Hepatocyte (in vitro differentiated cells): ENCODE data around the gene PIAS1.

Experiments used
- CTCF ChIP-seq: fragments of 200-600 bp; sonication (generic); IDR thresholded peaks from 2 replicates; pipeline ENCODE4 v1.5.1; 2016; ENCODE audit warnings: antibody characterized with exemption, mild to moderate bottlenecking; ENCODE audit not compliant: poor library complexity
- EZH2 ChIP-seq: fragments of 200-600 bp; sonication (generic); IDR thresholded peaks from 2 replicates; pipeline ENCODE4 v1.6.1; 2016; ENCODE audit warnings: antibody characterized with exemption, mild to moderate bottlenecking, borderline replicate concordance
- EZH2phosphoT487 ChIP-seq: fragments of 200-600 bp; sonication (generic); IDR thresholded peaks from one replicate; pipeline ENCODE4 v1.6.1; 2018; ENCODE audit warnings: antibody characterized with exemption, mild to moderate bottlenecking, low read depth, moderate library complexity; ENCODE audit not compliant: unreplicated experiment, severe bottlenecking

DNA sequence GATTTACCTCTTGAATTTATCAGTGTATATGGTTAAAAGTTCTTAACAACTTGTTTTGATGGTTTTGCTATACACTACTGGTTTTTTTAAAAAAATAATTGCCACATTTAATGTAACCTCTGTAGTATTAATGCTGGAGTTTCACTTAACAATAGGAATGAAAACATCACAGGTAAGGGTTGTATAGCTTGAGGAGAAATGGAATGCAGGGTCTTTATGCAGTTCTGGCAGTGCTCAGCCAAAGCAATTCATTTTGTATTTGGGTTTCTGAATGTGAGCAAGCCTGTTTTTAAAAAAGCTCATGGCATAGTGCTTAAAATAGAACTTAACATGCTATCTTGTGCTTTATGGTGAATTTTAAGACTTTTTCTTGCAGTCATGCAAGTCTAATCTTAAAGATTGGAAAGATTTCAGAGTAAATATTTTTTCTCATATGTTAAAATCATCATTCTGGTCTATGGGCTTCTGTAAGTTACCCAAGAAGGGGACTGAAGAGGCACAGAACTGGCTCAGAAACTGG, 8.9 kb downstream of the PIAS1 start:
- TF ChIP-seq CTCF (no peak), EZH2 (no peak), EZH2phosphoT487 (no peak)
